Pancreas (tissue), 10 donors: ENCODE results near the gene CYP1A2. TPM values are rescaled to one million over a fixed set of nuclear protein-coding genes. Genes with fewer than 3 reads are reported as not detected.
A peak's percentile ranks its signal among the peaks of the same experiment; 100 is the strongest.

Experiments used
- ATAC-seq, 4 donors: fragments of 200-7000 bp; cut with Tn5 transposase; one replicate each; pipeline versions ENCODE4 v1.8.0 to v1.9.1; 2020; ENCODE audit warnings: mild to moderate bottlenecking in 4 of 4, moderate library complexity in 4 of 4
- DNase-seq, 6 donors: peaks; one replicate each; pipeline ENCODE4 v3.0.0-alpha.2; 2020
- FAIRE-seq: peaks from 2 replicates; lab custom pipeline; 2012; peaks lifted over from hg19 to GRCh38; lab: Jason Lieb, UNC
- H3K27ac ChIP-seq, 4 donors: fragments of 200-600 bp; sonication (generic); 1 replicate in 3 of 4; 2 replicates in 1 of 4; pipeline versions ENCODE4 v1.5.0 to v1.8.0; 2020
- H3K27me3 ChIP-seq, 4 donors: fragments of 200-600 bp; one replicate each; pipeline ENCODE4 v1.8.0; 2021
- H3K36me3 ChIP-seq, 3 donors: fragments of 200-600 bp; sonication (generic) in 1 of 3; one replicate each; pipeline versions ENCODE4 v1.5.0 to v1.8.0; 2020 to 2021
- H3K4me1 ChIP-seq, 3 donors: fragments of 200-600 bp; one replicate each; pipeline ENCODE4 v1.8.0; 2021
- H3K4me3 ChIP-seq, 4 donors: fragments of 200-600 bp; sonication (generic) in 2 of 4; one replicate each; pipeline versions ENCODE4 v1.5.0 to v1.8.0; 2020 to 2021
- H3K9me3 ChIP-seq, 4 donors: fragments of 200-600 bp; one replicate each; pipeline ENCODE4 v1.8.0; 2021
- CTCF ChIP-seq, 4 donors: fragments of 200-600 bp; sonication (generic) in 3 of 4; IDR thresholded peaks; one replicate each; pipeline versions ENCODE4 v1.5.0 to v1.8.0; 2021; ENCODE audit warnings: antibody characterized with exemption in 4 of 4
- WGBS, 2 donors: extraction: QIAGEN DNeasy Blood & Tissue Kit; methylation state at CpG; one replicate each; pipeline ENCODE4 v1.1.7; 2013; 5-methylcytosine and 5-hydroxymethylcytosine counted together
- intact Hi-C, 3 donors: fragments of 100-400 bp; cut with DNase I; formaldehyde crosslinking; loops; one replicate each; pipeline versions ENCODE4 v1.11.1 to v1.14.2; 2022
- polyA plus RNA-seq, 2 donors: library from polyadenylated mRNA; stranded (reverse); fragments of 200-250 nt; gene quantifications; one replicate each; pipeline ENCODE4 v1.2.3, GENCODE V29; 2013
- total RNA-seq, 6 donors: library from RNA; stranded (reverse); fragmentation: NEBNext Ultra II Directional in 4 of 6; extraction: Animal tissue kit (Norgen Biotek cat#: 25700) in 4 of 6; gene quantifications; one replicate each; pipeline versions ENCODE4 v1.2.1 to v1.2.4, GENCODE V29; 2021 to 2023
- donor health status: healthy with polysubstance abuse.
- donor health status: DM: no; HTN: no; CAD: no; lungs with moderate emphysema.
- donor health status: DM: no; HTN: no; CAD: no.
- donor health status: control.
- donor health status: control.
- donor health status: Bipolar disorder and iron deficiency.
- donor health status: DM: yes; HTN: yes; CAD: no.
- donor health status: DM: no; HTN: no; CAD: no.
- donor health status: DM: no; HTN: no; CAD: no.
- donor health status: DM: yes; HTN: yes; CAD: no.

The CYP1A2 gene
- total and polyA plus RNA-seq, 8 donors = 0.06 TPM; not detected in 7

DNA sequence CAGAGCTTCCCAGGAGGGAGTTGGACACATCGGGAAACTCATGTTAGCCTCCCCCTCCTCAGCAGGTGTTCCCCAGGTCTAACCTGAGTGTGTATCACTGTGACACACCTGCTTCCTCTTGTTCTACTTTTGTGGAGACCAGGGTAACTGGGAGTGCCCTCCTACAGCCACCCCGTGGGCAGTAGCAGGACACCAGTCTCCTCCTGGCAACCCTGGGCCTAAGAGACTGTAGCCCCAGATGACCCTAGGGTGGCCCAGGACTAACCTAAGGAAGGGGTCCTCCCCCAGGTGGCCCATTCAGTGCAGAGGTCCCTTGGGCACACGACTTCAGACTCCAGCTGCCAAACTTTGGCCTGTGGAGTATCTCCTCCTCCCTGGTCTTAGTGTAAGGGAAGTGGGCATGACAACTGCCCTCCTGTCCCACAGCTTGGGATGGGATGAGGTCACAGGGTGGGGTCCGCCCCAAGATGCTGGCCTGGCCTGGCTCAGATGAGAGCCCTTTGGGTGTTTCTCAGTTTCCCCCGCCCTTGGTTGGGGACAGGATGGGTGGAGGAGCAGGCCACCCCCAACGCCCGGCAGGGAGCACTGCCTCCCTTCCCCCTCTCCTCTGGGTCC lies 38.0 kb downstream of the CYP1A2 start:
- peak overlapping the region in 2 of 4 donors; percentile 6 to 64 for H3K27ac ChIP-seq
- no peaks in the 10 kb centered on the region for H3K27me3 ChIP-seq
- ATAC-seq (no peak), FAIRE-seq (no peak), DNase-seq (no peak)
- TF ChIP-seq CTCF (IDR thresholded peaks at IDR 0.05) = no peak
- H3K36me3 ChIP-seq = no peaks in the 10 kb centered on the region
- 71 to 76% methylated on average over 5 to 7 of the region's 7 CpGs for WGBS, 2 donors
- peaks cover 0 to 34% (median under 1%) of the 10 kb centered on the region in 3 donors for H3K4me1 ChIP-seq
- H3K9me3 ChIP-seq = no peaks in the 10 kb centered on the region
- intact Hi-C loops = no loop called here
- H3K4me3 ChIP-seq = peak overlapping the region in 1 of 4 donors; percentile 5

- Histone ChIP-seq H3K9me3 (no peaks in the 10 kb centered on the region), H3K4me3 (no peak overlapping the region), H3K27me3 (no peaks in the 10 kb centered on the region), H3K4me1 (peaks cover 0 to 36% (median 0%) of the 10 kb centered on the region in 3 donors), H3K36me3 (no peaks in the 10 kb centered on the region), H3K27ac (peak overlapping the region in 2 of 4 donors; percentile 6 to 64)
- TF ChIP-seq CTCF (IDR thresholded peaks at IDR 0.05) = no peak
- 75 to 81% methylated on average over 13 of the region's 13 CpGs for WGBS, 2 donors
- intact Hi-C loops = no loop called here
- FAIRE-seq (no peak), DNase-seq (peak in 1 of 6 donors; percentile 70), ATAC-seq (peak in 3 of 4 donors; percentile 42 to 62 (median 53))
Measured at GRCh38 chr15:74787251-74788041, 38.8 kb downstream of the CYP1A2 start.

DNA sequence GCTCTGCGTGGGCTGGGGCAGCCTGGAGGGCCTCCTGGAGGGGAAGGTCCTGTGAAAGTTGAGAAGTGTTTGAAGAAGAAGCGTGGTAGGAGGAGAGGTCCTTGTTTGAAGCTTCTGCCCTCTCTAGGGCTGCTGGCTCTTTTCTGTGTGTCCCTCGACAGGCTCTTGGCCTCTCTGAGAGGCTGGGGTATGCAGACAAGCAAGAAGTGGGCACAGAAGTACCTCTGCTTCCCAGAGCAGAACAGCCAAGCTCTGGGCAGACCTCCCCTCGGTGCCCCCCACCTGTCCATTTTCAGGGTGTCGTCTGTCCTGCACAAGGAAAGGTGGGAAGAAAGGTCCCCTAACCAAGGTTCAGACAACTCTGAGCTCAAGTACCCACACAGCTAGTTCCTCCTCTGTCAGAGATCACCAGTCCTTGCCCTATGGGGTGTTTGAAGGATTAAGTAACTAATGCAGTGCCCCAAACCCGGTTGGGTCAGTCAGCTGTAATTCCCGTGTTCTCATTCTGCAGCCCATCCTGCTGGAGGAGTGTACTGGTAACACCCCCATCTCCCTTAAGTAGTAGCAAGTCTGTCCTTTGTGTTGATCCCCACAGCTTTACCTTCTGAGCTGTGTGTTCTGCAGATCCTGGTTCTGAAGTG lies 39.5 kb downstream of the CYP1A2 start:
- H3K27ac ChIP-seq = peak overlapping the region in 2 of 4 donors; percentile 6 to 64
- H3K36me3 ChIP-seq = no peaks in the 10 kb centered on the region
- DNase-seq (no peak), FAIRE-seq (no peak), ATAC-seq (peak in 1 of 4 donors; percentile 15)
- no peaks in the 10 kb centered on the region for H3K27me3 ChIP-seq
- H3K9me3 ChIP-seq = no peaks in the 10 kb centered on the region
- H3K4me3 ChIP-seq = peak overlapping the region in 1 of 4 donors; percentile 12
- peaks cover 0 to 32% (median 0%) of the 10 kb centered on the region in 3 donors for H3K4me1 ChIP-seq
- no peak for TF ChIP-seq CTCF (IDR thresholded peaks at IDR 0.05)
- intact Hi-C loops = no loop called here
- 57 to 72% methylated on average over 7 of the region's 7 CpGs for WGBS, 2 donors

- WGBS, 2 donors = 79 to 80% methylated on average over 9 of the region's 9 CpGs
- no peaks in the 10 kb centered on the region for H3K36me3 ChIP-seq
- intact Hi-C loops = no loop called here
- no peak for TF ChIP-seq CTCF (IDR thresholded peaks at IDR 0.05)
- no peaks in the 10 kb centered on the region for H3K9me3 ChIP-seq
- no peaks in the 10 kb centered on the region for H3K27me3 ChIP-seq
- FAIRE-seq (no peak), ATAC-seq (no peak), DNase-seq (no peak)
- H3K4me3 ChIP-seq = peak overlapping the region in 1 of 4 donors; percentile 12
- peak overlapping the region in 2 of 4 donors; percentile 6 to 64 for H3K27ac ChIP-seq
- H3K4me1 ChIP-seq = peaks cover 0 to 27% (median 0%) of the 10 kb centered on the region in 3 donors
Measured at GRCh38 chr15:74788683-74789151, 40.1 kb downstream of the CYP1A2 start.
